OCI-LY3 (cell line): ENCODE data around the gene CHRNA9.

Experiments used
- CTCF ChIP-seq: fragments of 200-600, 300-600 bp; sonication (generic); IDR thresholded peaks from 2 replicates; pipeline ENCODE4 v1.5.1; 2014; ENCODE audit warnings: antibody characterized with exemption, low read length, low read depth
- EZH2phosphoT487 ChIP-seq: fragments of 200-600 bp; shearing (Covaris generic); IDR thresholded peaks from 2 replicates; pipeline ENCODE4 v1.6.1; 2018; ENCODE audit warnings: antibody characterized with exemption, mixed run types, low read depth

- TF ChIP-seq CTCF (no peak), EZH2phosphoT487 (no peak)
Observed at GRCh38 chr4:40334591-40335524, at the start of gene CHRNA9.
